ENCODE data around the gene NOLC1. TPM values are rescaled to one million over a fixed set of nuclear protein-coding genes. Genes with fewer than 3 reads are reported as not detected.

The NOLC1 gene
- total RNA-seq, 6 experiments from 2014 or later = 16.0 to 60.2 (median 27.3) TPM

DNA sequence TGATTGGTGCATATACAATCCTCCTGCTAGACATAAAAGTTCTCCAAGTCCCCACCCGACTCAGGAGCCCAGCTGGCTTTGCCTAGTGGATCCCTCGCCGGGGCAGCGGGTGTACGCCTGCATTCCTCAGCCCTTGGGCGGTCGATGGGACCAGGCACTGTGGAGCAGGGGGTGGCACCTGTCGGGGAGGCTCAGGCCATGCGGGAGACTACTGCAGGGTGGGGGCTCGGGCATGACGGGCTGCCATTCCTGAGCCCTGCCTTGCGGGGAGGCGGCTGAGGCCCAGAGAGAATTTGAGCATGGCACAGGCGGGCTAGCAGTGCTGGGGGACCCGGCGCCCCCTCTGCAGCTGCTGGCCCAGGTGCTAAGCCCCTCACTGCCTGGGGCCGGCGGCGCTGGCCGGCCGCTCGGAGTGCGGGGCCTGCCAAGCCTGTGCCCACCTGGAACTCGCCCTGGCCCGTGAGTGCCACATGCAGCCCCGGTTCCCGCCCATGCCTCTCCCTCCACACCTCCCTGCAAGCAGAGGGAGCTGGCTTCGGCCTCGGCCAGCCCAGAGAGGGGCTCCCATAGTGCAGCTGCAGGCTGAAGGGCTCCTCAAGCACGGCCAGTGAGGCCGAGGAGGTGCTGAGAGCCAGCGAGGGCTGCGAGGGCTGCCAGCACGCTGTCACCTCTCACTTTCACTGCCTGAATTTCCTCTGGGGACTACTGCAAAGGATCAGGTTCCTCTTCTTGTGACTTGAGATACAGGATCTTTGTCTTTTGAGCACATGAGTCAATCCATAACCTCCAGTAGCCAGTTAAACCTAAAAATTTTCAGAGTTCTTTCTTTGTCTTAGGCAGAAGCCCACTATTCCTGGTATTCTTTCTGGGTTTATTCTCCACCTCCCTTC, 48.8 kb downstream of the NOLC1 start:
- Histone ChIP-seq H3K9me3 (no peaks in the 10 kb centered on the region), H3K27me3 (no peaks in the 10 kb centered on the region), H3K4me3 (no peak overlapping the region), H3K36me3 (no peaks in the 10 kb centered on the region), H3K4me1 (no peaks in the 10 kb centered on the region), H3K27ac (no peak overlapping the region)
- WGBS (ENCODE audit: insufficient coverage, low coverage, low lambda C conversion rate, missing lambda C conversion rate) = 62% methylated on average over 2 of the region's 34 CpGs
- TF ChIP-seq, protein P1, sequence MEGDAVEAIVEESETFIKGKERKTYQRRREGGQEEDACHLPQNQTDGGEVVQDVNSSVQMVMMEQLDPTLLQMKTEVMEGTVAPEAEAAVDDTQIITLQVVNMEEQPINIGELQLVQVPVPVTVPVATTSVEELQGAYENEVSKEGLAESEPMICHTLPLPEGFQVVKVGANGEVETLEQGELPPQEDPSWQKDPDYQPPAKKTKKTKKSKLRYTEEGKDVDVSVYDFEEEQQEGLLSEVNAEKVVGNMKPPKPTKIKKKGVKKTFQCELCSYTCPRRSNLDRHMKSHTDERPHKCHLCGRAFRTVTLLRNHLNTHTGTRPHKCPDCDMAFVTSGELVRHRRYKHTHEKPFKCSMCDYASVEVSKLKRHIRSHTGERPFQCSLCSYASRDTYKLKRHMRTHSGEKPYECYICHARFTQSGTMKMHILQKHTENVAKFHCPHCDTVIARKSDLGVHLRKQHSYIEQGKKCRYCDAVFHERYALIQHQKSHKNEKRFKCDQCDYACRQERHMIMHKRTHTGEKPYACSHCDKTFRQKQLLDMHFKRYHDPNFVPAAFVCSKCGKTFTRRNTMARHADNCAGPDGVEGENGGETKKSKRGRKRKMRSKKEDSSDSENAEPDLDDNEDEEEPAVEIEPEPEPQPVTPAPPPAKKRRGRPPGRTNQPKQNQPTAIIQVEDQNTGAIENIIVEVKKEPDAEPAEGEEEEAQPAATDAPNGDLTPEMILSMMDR (IDR thresholded peaks at IDR 0.05) = no peak
- TF ChIP-seq POLR2A (IDR thresholded peaks at IDR 0.05) = no peak
- no peak for ATAC-seq
- intact Hi-C loops (cut with DNase I) = no loop called here
- DNase-seq = no peak

DNA sequence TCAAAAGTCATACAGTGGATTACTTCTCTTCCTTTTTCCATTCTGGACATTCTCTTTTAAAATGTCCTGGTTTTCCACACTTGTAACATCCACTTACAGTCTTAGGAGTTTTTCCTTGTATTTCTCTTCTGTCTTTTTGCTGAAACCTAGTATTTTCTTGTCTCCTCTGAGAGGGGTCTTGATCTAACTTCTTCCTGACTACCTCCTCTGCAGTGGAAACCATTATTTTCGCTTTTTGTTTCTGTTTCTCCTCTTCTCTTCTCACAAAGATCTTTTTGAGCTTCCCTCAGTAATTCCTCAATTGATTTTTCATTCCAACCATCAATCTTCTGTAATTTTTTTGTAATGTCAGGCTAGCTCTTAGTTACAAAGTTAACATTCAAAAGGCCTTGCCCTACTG, 50.2 kb downstream of the NOLC1 start:
- WGBS (ENCODE audit: insufficient coverage, low coverage, low lambda C conversion rate, missing lambda C conversion rate) = 91% methylated on average over 1 of the region's 1 CpG
- TF ChIP-seq, protein P1 (IDR thresholded peaks at IDR 0.05) = no peak
- TF ChIP-seq POLR2A (IDR thresholded peaks at IDR 0.05) = no peak
- Histone ChIP-seq H3K27me3 (no peaks in the 10 kb centered on the region), H3K9me3 (no peaks in the 10 kb centered on the region), H3K4me1 (no peaks in the 10 kb centered on the region), H3K36me3 (no peaks in the 10 kb centered on the region), H3K27ac (no peak overlapping the region), H3K4me3 (no peak overlapping the region)
- DNase-seq = no peak
- ATAC-seq = no peak
- intact Hi-C loops (cut with DNase I) = no loop called here

DNA sequence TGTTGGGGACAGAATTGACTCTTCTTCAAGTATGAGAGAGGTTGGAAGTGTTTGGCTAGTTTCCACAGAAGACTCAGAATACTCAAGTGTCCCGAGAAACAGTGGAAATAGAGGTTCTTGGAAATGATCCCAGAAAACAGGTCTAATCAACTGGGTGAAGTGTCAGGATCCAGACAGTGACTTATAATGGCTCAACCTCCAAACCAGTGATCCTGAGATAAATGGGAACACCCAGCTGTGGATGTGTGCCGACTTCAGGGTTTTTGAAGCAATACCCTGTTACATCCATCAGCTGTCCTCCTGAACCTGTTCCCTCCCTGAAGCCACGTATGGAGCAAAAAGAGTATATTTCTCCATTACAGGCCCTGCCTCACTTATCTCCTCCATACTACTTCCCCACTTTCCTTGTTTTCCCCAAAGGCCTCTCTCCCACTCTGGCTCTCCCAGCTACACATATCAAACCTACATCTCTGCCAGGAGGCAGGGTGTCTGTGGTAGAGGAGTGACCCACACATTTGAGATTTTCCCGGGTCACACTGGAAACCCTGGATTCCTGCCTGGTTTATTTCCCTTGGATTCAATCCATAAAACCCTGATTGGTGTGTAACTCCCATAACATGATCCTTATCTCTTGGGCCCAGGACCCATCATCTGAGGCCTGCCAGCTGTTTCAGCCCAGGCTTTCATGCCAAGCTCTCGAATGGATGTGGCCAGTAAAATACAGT, 56.3 kb downstream of the NOLC1 start:
- intact Hi-C loops (cut with DNase I) = no loop called here
- Histone ChIP-seq H3K4me1 (no peaks in the 10 kb centered on the region), H3K4me3 (no peak overlapping the region), H3K9me3 (no peaks in the 10 kb centered on the region), H3K36me3 (no peaks in the 10 kb centered on the region), H3K27me3 (no peaks in the 10 kb centered on the region), H3K27ac (no peak overlapping the region)
- TF ChIP-seq, protein P1 (IDR thresholded peaks at IDR 0.05) = no peak
- no peak for TF ChIP-seq POLR2A (IDR thresholded peaks at IDR 0.05)
- 46% methylated on average over 5 of the region's 5 CpGs for WGBS (ENCODE audit: insufficient coverage, low coverage, low lambda C conversion rate, missing lambda C conversion rate)
- no peak for ATAC-seq
- no peak for DNase-seq

DNA sequence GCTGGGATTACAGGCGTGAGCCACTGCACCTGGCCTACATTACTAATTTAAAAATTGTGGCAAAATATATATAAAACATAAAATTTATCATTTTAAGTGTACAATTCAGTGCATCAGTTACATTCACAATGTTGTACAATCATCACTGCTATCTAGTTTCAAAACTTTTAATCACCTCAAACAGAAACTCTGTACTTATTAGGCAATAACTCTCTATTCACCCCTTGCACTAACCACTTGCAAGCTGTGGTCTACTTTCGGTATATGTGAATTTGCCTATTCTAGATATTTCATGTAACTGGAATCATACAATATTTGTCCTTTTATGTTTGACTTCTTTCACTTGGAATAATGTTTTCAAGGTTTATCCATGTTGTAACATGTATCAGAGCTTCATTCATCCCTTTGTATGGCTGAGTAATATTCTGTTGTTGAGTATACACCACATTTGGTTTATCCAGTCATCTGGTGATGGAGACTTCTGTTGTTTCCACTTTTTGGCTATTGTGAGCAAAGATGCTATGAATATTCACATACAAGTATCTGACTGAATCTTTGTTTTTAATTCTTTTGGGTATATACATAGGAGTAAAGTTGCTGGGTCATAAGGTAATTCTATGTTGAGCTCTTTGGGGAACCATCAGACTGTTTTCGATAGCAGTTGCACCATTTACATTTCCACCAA, 59.6 kb downstream of the NOLC1 start:
- intact Hi-C loops (cut with DNase I) = no loop called here
- ATAC-seq = no peak
- H3K27me3 ChIP-seq = no peaks in the 10 kb centered on the region
- H3K27ac ChIP-seq = no peak overlapping the region
- H3K4me1 ChIP-seq = no peaks in the 10 kb centered on the region
- H3K4me3 ChIP-seq = no peak overlapping the region
- no peak for TF ChIP-seq POLR2A (IDR thresholded peaks at IDR 0.05)
- TF ChIP-seq, protein P1 (IDR thresholded peaks at IDR 0.05) = no peak
- no peaks in the 10 kb centered on the region for H3K36me3 ChIP-seq
- DNase-seq = no peak
- H3K9me3 ChIP-seq = no peaks in the 10 kb centered on the region
- WGBS (ENCODE audit: insufficient coverage, low coverage, low lambda C conversion rate, missing lambda C conversion rate) = 62% methylated on average over 3 of the region's 3 CpGs

Other genes starting within 250 kb of the NOLC1 start
- 10 to 100 TPM in 4 of 6 experiments, 1 to 10 TPM in 2; 8.5 to 13.4 (median 11.6) TPM for gene ARMH3, start 96.2 kb upstream of the NOLC1 start, total RNA-seq
- 10 to 100 TPM in 2 of 6 experiments, 1 to 10 TPM in 4; 6.6 to 11.7 (median 8.4) TPM for gene HPS6, start 87.0 kb upstream of the NOLC1 start, total RNA-seq
- gene LDB1, start 32.0 kb upstream of the NOLC1 start, total RNA-seq = 10 to 100 TPM; 11.2 to 14.7 (median 13.0) TPM
- gene PPRC1, start 19.3 kb upstream of the NOLC1 start, total RNA-seq = 10 to 100 TPM in 3 of 6 experiments, 1 to 10 TPM in 3; 7.9 to 18.2 (median 10.3) TPM
- gene ELOVL3, start 73.9 kb downstream of the NOLC1 start, total RNA-seq = not detected
- not detected for gene PITX3, start 89.1 kb downstream of the NOLC1 start, total RNA-seq
- gene GBF1, start 93.1 kb downstream of the NOLC1 start, total RNA-seq = 10 to 100 TPM; 22.6 to 27.2 (median 23.7) TPM
- 10 to 100 TPM in 4 of 6 experiments, 1 to 10 TPM in 2; 7.5 to 46.0 (median 19.4) TPM for gene NFKB2, start 243.3 kb downstream of the NOLC1 start, total RNA-seq

Measured in right lobe of liver (tissue), 6 donors.